OCI-LY3 (cell line): ENCODE data around the gene LSS.

Experiments
- EZH2phosphoT487 ChIP-seq: fragments of 200-600 bp; shearing (Covaris generic); IDR thresholded peaks from 2 replicates; pipeline ENCODE4 v1.6.1; 2018; ENCODE audit warnings: antibody characterized with exemption, mixed run types, low read depth
- TF ChIP-seq, protein P1 (sequence below): fragments of 200-600, 300-600 bp; sonication (generic); IDR thresholded peaks from 2 replicates; pipeline ENCODE4 v1.5.1; 2014; ENCODE audit warnings: antibody characterized with exemption, low read length, low read depth

- TF ChIP-seq, protein P1, sequence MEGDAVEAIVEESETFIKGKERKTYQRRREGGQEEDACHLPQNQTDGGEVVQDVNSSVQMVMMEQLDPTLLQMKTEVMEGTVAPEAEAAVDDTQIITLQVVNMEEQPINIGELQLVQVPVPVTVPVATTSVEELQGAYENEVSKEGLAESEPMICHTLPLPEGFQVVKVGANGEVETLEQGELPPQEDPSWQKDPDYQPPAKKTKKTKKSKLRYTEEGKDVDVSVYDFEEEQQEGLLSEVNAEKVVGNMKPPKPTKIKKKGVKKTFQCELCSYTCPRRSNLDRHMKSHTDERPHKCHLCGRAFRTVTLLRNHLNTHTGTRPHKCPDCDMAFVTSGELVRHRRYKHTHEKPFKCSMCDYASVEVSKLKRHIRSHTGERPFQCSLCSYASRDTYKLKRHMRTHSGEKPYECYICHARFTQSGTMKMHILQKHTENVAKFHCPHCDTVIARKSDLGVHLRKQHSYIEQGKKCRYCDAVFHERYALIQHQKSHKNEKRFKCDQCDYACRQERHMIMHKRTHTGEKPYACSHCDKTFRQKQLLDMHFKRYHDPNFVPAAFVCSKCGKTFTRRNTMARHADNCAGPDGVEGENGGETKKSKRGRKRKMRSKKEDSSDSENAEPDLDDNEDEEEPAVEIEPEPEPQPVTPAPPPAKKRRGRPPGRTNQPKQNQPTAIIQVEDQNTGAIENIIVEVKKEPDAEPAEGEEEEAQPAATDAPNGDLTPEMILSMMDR = no peak
- TF ChIP-seq EZH2phosphoT487 = no peak
These were observed 19.3 kb upstream of the LSS start for GRCh38 chr21:46247699-46248421.
